LNCaP clone FGC (cell line): ENCODE data around the gene STX10.

Source experiments
- DNase-seq: peaks from one replicate; pipeline ENCODE4 v3.0.0-alpha.2; 2011; ENCODE audit warnings: low read depth
- H3K4me3 ChIP-seq: 2 replicates; pipeline ENCODE4 v1.5.1; 2011; ENCODE audit warnings: mild to moderate bottlenecking, low read depth, low read length, control low read depth
- CTCF ChIP-seq: IDR thresholded peaks from 2 replicates; pipeline ENCODE4 v1.5.1; 2012; ENCODE audit warnings: mild to moderate bottlenecking; ENCODE audit not compliant: control insufficient read depth, insufficient read depth; ENCODE audit errors: extremely low read depth

STX10 gene

DNA sequence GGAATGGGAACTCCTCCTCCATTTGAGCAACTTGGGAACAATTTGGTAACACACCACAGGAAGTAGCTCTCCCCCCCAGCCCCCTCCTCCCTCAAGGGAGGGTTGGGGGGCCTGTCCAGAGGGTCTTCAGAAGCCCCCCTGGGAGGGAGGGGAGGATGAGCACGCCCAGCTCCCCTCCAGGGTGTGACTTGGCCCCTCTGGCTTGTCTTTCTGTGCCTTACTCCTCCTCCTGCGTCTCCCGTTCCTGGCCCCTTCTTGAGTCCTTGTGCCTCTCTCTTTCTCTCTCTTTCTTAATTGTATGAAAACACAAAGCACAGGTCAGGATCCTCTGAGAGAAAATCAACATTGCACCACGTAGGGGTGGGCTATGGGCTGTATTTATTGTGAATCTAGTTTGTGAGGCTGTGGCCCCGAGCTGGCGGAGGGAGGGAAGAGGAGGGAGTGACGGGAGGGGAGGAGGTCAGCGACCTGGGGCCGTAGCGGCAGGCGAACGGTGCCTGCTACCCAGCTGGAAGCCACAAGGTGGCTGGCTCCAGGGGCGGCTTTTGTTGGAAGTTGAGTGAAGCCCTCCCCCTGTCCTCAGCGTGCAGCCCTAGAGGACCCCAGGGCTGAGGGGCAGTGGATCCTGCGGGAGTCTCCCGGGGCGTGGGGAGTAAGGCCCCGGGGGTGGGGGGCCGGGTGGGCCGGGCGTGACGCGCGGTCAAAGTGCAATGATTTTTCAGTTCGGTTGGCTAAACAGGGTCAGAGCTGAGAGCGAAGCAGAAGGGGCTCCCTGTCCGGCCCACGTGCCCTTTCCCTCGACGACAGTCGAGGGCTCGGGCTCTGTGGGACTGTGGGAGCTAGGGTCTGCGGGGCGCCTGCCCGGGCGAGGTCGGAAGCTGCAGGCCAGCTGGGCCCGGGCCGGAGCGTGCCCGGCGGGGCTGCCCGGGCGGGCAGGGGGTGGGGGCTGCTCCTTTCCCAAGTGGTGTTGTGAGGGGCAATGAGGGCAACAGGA lies 53.9 kb downstream of the STX10 start:
- TF ChIP-seq CTCF, result no peak
- DNase-seq, result no peak

GRCh38 chr19:13095393-13095784 lies 54.8 kb downstream of the STX10 start:
- TF ChIP-seq CTCF, result no peak
- no peak overlapping the region for H3K4me3 ChIP-seq
- no peak for DNase-seq

More for the DNA sequence above, 53.9 kb downstream of the STX10 start:
- H3K4me3 ChIP-seq, result no peak overlapping the region

- TF ChIP-seq CTCF, result no peak
- H3K4me3 ChIP-seq, result no peak overlapping the region
These were observed 55.3 kb downstream of the STX10 start for GRCh38 chr19:13094771-13095392.

DNA sequence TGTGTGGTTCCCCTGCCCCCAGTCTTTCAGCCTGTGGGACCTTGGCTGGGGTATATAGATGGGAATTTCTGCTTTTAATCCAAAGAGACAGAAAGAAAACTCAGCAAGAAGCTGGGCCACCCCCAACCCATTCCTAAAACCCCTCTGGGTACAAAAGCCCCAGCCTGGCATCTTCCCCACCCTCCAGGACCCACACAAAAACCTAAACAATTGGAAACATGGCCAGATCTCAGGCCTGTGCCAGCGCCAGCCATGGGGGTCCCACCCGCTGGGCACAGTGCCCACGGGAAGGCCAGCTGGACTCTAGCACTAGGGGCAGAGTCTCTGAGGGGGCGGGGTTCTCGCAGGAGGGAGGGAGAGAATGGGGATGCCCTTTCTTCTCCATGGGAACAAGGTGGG lies 56.1 kb downstream of the STX10 start:
- TF ChIP-seq CTCF, result no peak
- no peak overlapping the region for H3K4me3 ChIP-seq
- DNase-seq, result no peak

More at GRCh38 chr19:13094771-13095392, 55.3 kb downstream of the STX10 start:
- no peak for DNase-seq
